ENCODE measurements around the gene HGS.
"Not testable (repeated sequence)": the region's sequence is repeated elsewhere in the genome, so short reads cannot be mapped to it uniquely, and the experiment has no call there.

HGS gene

GRCh38 chr17:81719410-81720266 lies 35.8 kb downstream of the HGS start:
- DNase-seq (ENCODE audit: low read depth): no peak

- DNase-seq (ENCODE audit: low read depth): no peak
Observed at GRCh38 chr17:81720267-81721071, 36.7 kb downstream of the HGS start.

GRCh38 chr17:81722184-81723120 lies 38.6 kb downstream of the HGS start:
- no peak for DNase-seq (ENCODE audit: low read depth)

GRCh38 chr17:81723651-81724209 lies 39.9 kb downstream of the HGS start:
- DNase-seq (ENCODE audit: low read depth): no peak

GRCh38 chr17:81725439-81725838 lies 41.6 kb downstream of the HGS start:
- no peak for DNase-seq (ENCODE audit: low read depth)

- no peak for DNase-seq (ENCODE audit: low read depth)
Observed at GRCh38 chr17:81726004-81726403, 42.2 kb downstream of the HGS start.

- no peak for DNase-seq (ENCODE audit: low read depth)
Observed at GRCh38 chr17:81727324-81728031, 43.7 kb downstream of the HGS start.

- DNase-seq (ENCODE audit: low read depth): no peak
Observed at GRCh38 chr17:81733507-81734404, 49.9 kb downstream of the HGS start.

- DNase-seq (ENCODE audit: low read depth): no peak
Observed at GRCh38 chr17:81734405-81735263, 50.8 kb downstream of the HGS start.

GRCh38 chr17:81735264-81736102 lies 51.7 kb downstream of the HGS start:
- DNase-seq (ENCODE audit: low read depth): no peak

GRCh38 chr17:81737947-81738800 lies 54.4 kb downstream of the HGS start:
- no peak for DNase-seq (ENCODE audit: low read depth)

- no peak for DNase-seq (ENCODE audit: low read depth)
Observed at GRCh38 chr17:81738801-81739393, 55.1 kb downstream of the HGS start.

- not testable (repeated sequence) for DNase-seq (ENCODE audit: low read depth)
Observed at GRCh38 chr17:81739593-81739992, 55.8 kb downstream of the HGS start.

GRCh38 chr17:81740395-81740961 lies 56.7 kb downstream of the HGS start:
- no peak for DNase-seq (ENCODE audit: low read depth)

GRCh38 chr17:81741049-81741593 lies 57.3 kb downstream of the HGS start:
- no peak for DNase-seq (ENCODE audit: low read depth)

Data from T follicular helper cell (primary cell).